NCI-H460 (cell line): Measurements from ENCODE around the gene EMD. TPM values are rescaled to one million over a fixed set of nuclear protein-coding genes. Genes with fewer than 3 reads are reported as not detected.
"Not testable (repeated sequence)": the region's sequence is repeated elsewhere in the genome, so short reads cannot be mapped to it uniquely, and the experiment has no call there.

ENCODE experiments used
- DNase-seq: peaks from one replicate; pipeline ENCODE4 v3.0.0-alpha.2; 2016; ENCODE audit warnings: low read depth; ENCODE audit errors: extremely low read depth
- polyA plus RNA-seq: library from polyadenylated mRNA; depleted of rRNA; stranded (reverse); fragments of >200 nt; gene quantifications from 2 replicates; pipeline ENCODE4 v1.2.3, GENCODE V29; 2014; cell fraction: nucleus; rRNA removed
- total RNA-seq: library from RNA; depleted of rRNA; stranded (reverse); fragments of >200 nt; shearing (Covaris generic); gene quantifications from 2 replicates; pipeline ENCODE4 v1.2.3, GENCODE V29; 2014; rRNA removed

The EMD gene
- total RNA-seq: 85.8 and 98.2 TPM in 2 replicates
- polyA plus RNA-seq: 114 and 118 TPM in 2 replicates

- peak; percentile 98 for DNase-seq
Observed at GRCh38 chrX:154378799-154379568, at the start of gene EMD. Gene EMD (plus strand): TSS chrX:154379295. CDS start chrX:154379485, 190 bp downstream.

DNA sequence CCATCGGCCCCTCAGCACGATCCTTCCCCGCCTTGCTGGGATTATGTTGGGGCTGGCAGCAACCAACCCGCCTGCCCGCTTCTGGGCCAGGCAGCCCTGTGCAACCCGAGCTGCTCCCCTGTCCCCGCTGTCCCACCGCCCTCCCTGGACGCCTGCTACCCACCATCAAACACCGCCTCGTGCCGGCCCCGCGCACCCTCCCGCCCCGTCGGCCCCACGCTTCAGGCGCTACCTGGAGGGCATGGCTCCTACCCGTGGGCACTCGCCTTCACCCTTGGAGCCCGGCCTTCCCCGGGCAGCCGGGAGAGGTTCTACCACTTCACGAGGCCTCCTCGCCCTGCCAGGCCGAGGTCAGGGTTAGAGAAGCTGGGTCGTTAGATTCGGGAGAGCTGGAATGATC, 46.5 kb upstream of the EMD start:
- no peak for DNase-seq

GRCh38 chrX:154333116-154333515, 46.0 kb upstream of the EMD start:
- DNase-seq: no peak

GRCh38 chrX:154333837-154334271, 45.2 kb upstream of the EMD start:
- DNase-seq: no peak

GRCh38 chrX:154334496-154334895, 44.6 kb upstream of the EMD start:
- DNase-seq: no peak

DNA sequence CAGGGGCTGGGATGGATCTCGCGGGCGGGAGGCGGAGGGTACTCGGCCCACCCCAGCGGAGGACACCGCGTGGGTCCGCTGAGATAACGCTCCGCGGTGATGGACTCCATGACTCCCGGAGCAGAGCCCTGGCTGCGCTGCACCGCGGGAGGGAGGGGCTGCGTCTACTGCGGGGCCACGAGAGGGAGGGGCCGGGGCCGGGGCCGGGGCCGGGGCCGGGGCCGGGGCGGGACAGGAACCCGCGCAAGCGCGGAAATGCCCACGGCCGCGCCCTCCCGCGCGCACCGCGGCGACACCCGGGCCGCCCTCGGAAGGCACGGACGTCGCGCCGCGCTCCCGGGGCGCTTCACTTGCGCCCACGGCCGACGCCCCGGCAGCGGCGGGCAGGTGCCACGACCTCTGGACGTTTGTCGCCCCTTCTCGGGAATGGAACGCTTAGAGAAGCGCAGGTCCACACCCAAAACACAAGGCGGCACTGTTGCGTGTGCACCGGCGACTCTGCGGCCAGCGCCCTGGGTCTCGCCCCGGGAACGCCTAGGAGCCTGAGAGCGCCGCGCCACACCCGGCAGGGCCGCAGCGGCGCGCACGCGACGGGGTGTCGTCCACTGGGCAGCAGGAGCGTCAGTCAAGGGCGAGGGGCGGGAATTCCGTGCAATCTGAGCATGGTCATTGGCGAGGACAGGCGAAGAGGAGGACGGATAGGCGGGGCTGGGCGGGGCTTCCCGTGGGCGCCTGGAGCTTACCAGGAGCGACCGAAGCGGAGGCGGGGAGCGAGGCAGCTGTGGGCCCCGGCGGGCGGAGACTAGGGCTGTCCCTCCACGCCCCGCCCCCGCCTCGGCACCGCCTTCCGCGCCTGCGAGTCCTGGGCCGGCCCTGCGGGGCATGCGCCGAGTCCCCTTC, 37.4 kb upstream of the EMD start:
- not testable (repeated sequence) for DNase-seq

DNA sequence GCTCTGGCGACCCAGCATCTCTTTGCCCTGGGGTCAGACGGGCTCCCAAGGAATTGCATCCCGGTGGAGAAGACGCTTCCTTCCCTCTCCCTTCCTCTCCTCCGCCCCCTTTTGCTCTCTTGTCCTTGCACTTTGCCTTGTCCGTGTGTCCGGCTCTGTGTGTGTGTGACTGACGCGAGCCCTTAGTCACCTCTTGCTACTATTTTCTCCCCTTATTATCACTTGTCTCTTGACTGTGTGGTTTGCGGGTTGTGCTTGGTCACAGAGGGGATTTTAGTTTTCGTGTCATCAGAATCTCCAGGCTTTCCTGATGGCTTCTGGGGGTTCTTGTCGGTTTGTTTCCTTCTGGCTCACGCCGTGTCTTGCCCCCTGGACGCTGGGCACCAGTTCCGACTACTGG, 36.0 kb upstream of the EMD start:
- not testable (repeated sequence) for DNase-seq

DNA sequence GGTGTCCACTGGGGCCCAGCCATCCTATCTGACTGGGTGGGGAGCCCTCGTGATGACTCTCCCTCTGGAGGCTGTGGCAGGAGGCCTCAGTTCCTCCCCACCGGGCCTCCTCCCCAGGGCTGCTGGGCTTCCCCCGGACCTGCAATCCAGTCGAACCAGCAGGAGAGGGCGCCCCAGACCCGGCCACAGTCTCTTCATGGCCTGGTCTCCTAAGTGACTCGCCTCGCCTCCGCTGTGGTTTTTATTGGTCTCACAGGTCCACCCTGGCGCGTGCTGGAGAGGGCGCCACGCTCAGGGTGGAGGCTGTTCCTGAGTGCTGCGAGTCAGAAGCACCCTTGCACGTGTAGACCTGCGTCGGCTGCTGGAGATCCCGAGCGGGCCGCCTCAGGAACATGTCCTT, 35.5 kb upstream of the EMD start:
- DNase-seq: not testable (repeated sequence)

GRCh38 chrX:154348114-154348531, 31.0 kb upstream of the EMD start:
- no peak for DNase-seq

GRCh38 chrX:154348646-154349358, 30.3 kb upstream of the EMD start:
- no peak for DNase-seq

GRCh38 chrX:154349359-154349935, 29.6 kb upstream of the EMD start:
- DNase-seq: no peak

- no peak for DNase-seq
Observed at GRCh38 chrX:154349979-154350378, 29.1 kb upstream of the EMD start.

DNA sequence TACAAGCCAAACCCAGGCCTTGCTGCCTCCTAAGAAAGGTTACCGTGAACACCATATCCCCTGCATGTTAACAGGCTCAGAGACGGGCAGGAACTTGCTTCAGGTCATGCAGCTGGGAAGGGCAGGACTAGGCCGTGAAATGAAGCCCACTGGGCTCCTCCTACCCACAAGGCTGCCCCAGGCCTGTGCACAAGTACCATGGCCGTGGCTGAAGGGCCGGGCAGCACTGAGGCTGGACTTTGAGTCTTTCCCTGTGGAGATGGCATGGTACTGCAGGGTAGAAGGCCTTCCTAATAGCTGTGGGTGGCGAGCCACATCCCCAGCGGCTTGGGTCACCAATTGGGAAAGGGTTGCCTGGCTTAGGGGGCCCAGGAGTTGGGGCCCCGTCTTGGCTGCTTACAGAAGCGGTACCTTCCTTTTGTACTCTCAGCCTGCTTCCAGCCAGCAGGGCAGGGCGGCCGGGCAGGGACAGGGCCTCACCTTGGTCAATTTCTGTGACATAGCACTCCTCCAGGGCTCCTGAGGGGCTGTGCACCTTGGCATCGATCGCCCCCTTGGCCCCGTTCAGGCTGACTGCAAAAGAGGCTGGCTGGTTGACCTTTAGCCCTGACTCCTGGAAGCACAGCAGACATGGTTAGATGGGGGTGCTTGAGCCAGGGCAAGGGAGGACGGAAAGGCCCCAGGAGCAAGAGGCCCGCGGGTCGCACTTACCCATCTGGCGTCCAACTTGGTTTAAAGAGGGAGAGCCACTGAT, 28.5 kb upstream of the EMD start:
- DNase-seq: no peak

- no peak for DNase-seq
Observed at GRCh38 chrX:154351183-154352011, 27.7 kb upstream of the EMD start.

DNA sequence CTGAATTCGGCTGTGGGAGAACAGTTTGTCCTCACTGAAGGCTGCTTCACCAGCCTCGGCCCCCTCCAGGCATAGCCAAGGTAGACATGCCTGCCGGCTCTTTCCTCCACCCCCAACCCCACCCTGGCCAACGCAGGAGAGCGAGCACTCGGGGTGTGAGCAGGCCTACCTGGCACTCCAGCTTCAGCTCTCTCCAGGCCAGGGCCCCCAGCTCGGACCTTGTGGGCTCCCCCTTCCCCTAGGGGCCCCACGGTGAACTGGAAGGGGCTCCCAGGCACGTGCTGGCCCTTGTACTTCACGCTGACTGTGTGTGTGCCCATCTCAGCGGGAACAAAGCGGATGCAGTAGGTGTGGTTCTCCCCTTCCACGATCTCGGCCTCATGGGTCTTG, 27.1 kb upstream of the EMD start:
- no peak for DNase-seq

DNA sequence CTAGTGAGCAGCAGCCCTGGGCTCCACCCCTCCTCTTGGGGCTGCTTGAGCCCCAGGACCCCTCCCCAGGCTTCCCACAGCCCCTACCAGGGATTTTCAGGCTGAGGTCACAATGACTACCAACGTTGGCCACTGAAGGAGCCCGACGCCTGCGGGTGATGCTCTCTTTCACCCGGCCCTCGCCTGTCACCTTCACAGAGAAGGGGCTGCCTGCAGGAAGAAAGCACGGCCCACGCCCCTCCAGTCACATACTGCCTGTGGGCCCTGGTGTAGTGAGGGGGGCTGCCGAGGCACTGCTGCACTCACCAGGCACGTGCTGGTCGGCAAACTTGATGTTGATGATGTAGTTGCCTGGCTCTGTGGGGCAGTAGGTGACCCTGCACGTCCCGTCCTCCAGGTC, 26.6 kb upstream of the EMD start:
- DNase-seq: no peak

- DNase-seq: no peak
Observed at GRCh38 chrX:154353172-154353843, 25.8 kb upstream of the EMD start.

- no peak for DNase-seq
Observed at GRCh38 chrX:154354013-154354412, 25.1 kb upstream of the EMD start.
